ENCODE results near the gene IGSF8. TPM values are rescaled to one million over a fixed set of nuclear protein-coding genes. Genes with fewer than 3 reads are reported as not detected.

The IGSF8 gene
- total RNA-seq, 1 donor, result 52.0 TPM

- peak in 2 of 3 donors; percentile 44 to 78 for DNase-seq (ENCODE audit: low read depth in 2 of 3, low spot score in 2 of 3)
Measured at GRCh38 chr1:160108888-160109662, 10.7 kb upstream of the IGSF8 start.

GRCh38 chr1:160107512-160107911 is 9.1 kb upstream of the IGSF8 start:
- no peak for DNase-seq (ENCODE audit: low read depth in 2 of 3, low spot score in 2 of 3)

- DNase-seq (ENCODE audit: low read depth in 2 of 3, low spot score in 2 of 3), result no peak
Measured at GRCh38 chr1:160105155-160105554, 6.7 kb upstream of the IGSF8 start.

DNA sequence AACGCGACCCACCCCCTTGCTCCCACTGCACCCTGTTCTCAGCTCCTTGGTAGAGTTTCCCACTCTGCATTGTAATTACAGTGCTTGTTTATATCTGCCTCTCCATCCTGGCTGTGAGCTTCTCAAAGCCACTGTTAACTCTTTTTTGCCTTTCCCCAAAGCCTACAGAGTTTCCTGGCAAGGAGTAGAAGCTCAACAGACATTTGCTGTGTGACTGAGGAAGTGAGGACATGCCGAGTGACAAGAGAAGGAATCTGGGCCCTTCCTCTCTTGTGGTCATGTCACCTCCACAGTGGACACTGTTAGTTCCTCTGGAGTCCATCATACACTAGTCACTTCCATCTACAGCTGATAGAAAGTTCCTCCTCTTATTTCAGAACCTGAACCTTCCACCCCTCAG is 6.1 kb upstream of the IGSF8 start:
- no peak for DNase-seq (ENCODE audit: low read depth in 2 of 3, low spot score in 2 of 3)

DNA sequence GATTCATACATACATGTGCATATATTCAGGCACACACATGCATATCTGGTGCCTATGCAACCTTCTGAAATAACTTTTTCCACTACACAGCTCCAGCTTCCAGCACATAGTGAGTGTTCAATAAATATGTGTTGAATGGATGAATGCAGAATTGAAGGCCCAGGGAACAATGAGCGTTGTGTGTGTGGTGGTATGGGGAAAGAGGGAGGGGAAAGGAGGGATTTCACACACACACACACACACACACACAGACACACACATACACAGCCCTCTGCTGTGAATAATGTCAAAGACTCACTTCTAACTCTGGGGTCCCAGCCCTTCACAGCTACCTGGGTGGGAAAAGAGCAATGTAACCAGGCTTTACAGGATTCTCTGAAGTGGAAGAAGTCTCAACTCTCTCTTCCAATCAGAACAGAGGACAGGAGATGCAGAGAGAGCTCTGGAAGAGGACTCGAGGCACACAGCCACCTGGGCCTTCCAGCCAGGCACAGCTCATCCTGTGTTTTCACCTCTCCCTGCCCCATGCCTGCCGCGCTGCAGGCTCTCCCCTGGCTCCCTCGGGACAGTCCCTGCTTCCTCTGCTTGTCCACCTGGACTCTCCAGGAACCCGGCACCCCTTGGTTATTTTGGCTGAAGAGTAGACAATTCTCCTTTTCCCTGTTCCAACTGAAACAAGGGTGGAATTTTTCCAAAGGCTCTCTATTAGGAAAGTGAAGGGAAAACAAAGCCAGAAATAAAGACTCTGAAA is 5.4 kb upstream of the IGSF8 start:
- DNase-seq (ENCODE audit: low read depth in 2 of 3, low spot score in 2 of 3), result no peak

- DNase-seq (ENCODE audit: low read depth in 2 of 3, low spot score in 2 of 3), result no peak
Measured at GRCh38 chr1:160101717-160102522, 3.5 kb upstream of the IGSF8 start.

- DNase-seq (ENCODE audit: low read depth in 2 of 3, low spot score in 2 of 3), result peak in 2 of 3 donors; percentile 79 to 87
Measured at GRCh38 chr1:160101037-160101716, 2.8 kb upstream of the IGSF8 start.

DNA sequence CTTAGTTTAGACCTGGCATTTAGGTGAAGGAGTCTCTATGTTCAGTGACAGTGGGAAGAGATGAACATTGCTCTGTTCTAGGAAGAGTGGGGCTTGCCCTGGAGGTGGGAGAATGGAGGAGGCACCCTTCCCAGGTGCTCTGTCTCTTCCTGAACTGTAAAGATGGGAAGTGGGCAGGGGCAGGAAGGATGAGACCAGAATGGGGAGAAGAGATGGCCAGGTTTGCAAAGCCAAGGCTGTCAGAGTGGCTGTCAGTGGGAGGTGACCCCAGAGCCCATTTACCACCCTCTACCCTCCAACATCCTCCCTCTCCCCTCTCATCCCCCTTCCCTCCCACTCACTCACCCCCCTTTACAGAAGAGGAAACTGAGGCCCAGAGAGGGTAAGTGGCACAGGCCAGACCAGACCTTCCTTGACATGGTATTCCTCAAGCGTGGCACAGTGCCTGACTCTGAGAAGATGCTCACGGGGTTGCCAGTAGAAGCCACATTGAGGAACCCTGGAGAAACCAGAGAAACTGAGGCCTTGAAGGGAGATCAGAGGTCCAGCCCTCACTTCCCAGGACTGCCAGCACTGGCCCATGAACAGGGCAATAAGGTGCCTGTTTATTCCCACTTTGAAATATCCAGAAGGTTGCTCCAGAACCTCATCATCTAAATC is 1.4 kb upstream of the IGSF8 start:
- DNase-seq (ENCODE audit: low read depth in 2 of 3, low spot score in 2 of 3), result no peak

DNA sequence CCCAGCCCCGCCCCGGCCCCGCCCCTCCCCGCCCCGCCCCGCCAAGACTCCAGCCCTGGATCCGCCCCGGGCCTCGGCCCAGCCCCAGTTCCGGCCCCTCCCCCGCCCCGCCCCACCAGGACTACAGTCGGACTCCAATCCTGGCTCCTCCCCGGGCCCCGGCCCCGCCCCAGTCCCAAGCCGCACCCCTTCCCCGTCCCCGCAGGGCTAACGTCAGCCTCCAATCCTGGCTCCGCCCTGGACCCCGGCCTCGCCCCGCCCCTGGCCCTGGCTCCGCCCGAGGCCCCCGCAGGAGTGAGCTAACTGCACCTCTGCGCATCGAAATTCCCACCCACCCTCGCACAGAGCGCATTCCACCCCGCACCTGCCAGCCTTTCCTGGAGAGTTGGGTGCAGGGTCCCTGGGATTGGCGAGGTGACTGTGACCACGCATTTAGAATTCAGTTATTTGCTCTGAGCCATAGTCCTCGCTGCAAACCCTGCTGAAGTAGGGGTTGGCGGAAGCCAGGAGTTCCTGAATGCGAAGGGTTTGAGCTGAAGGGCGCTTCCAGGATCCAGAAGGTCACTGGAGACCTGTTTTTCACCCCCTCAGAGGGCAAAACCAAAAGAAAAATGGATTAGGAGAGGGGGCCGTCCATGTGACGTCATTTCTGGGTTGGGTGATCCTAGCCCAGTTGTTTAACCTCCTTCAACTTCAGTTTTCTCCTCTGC is 588 bp upstream of the IGSF8 start:
- DNase-seq (ENCODE audit: low read depth in 2 of 3, low spot score in 2 of 3), result peak; percentile 88 to 97 (median 94)

- no peak for DNase-seq (ENCODE audit: low read depth in 2 of 3, low spot score in 2 of 3)
Measured at GRCh38 chr1:160097151-160097910, 1.1 kb downstream of the IGSF8 start.

DNA sequence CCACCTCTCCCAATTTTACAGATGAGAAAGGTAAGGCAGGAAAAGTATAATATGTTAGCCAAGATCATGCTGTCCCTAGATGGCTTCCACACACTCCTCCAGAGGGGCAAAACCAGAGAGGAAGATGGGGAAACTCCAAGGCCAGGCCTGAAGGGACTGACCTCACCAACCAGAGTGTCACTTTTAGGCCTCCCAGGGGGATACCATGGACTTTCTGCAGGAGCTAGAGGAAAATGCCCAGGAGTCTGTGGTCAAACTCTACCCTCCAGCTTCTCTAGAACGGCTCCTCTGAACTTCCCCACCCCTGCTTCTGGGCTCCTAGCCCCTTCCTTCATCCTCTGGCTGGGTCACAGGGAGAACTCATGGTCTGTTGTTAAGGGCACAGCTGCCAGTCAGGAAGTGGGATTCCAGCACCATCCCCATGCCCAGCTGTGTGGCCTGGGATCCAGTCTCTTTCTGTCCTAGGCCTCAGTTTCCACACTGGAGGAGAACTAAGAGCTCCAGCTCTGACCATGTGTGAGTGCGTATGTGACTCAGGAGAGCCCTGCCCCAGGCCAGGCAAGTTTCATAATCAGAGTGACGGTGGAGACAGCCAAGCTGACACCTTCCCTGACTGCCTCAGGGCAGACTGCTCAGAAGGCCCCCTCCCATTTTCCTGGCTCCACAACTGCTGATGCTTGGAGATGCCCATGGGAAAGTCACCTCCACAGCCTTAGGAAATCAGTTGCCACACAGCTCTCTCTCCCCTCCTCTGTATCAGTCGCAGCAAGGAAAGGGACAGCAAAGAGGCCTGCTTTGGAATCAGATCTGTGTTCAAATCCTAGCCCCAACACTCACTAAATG is 1.9 kb downstream of the IGSF8 start:
- no peak for DNase-seq (ENCODE audit: low read depth in 2 of 3, low spot score in 2 of 3)

- DNase-seq (ENCODE audit: low read depth in 2 of 3, low spot score in 2 of 3), result no peak
Measured at GRCh38 chr1:160095382-160096105, 2.9 kb downstream of the IGSF8 start.

- DNase-seq (ENCODE audit: low read depth in 2 of 3, low spot score in 2 of 3), result no peak
Measured at GRCh38 chr1:160094806-160095205, 3.6 kb downstream of the IGSF8 start.

GRCh38 chr1:160094291-160094625 is 4.2 kb downstream of the IGSF8 start:
- no peak for DNase-seq (ENCODE audit: low read depth in 2 of 3, low spot score in 2 of 3)

DNA sequence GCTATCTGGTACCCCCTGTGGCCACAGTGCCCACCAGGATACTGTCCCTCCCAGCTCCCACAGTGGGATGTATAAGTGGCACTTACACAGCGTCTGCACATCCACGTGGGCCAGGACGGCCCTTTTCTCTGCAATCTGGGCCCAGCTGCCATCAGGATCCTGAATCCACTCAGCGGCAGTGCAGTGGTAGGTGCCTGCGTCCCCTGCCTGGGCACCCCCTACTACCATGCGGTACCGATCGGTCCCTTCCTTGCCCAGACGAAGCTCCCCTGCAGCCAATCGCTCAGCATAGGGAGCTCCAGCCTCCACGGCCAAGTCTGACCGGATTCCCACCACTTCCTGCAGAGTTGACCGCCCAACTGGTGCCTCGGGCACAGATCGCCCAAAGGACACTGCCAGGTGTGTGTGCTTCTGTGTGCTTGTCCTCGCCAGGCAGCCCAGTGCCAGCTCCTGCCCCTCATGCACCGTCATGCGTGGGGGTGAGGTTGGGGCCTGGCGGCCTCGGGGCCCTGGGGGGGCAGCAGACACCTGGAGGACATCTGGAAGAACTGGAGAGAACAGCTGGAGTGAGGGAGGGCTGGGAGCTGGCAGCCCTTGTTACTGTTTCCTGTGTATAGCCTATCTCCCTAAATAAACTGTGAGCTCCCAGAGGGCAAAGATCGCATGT is 4.7 kb downstream of the IGSF8 start:
- DNase-seq (ENCODE audit: low read depth in 2 of 3, low spot score in 2 of 3), result no peak

- DNase-seq (ENCODE audit: low read depth in 2 of 3, low spot score in 2 of 3), result no peak
Measured at GRCh38 chr1:160093069-160093395, 5.4 kb downstream of the IGSF8 start.
